Activated CD4-positive, alpha-beta T cell treated with anti-CD3 and anti-CD28 coated beads for 36 hours (primary cell): ENCODE measurements around the gene IGFL4. TPM values are rescaled to one million over a fixed set of nuclear protein-coding genes. Genes with fewer than 3 reads are reported as not detected.

Source experiments
- ATAC-seq: fragments of 200-7000 bp; cut with Tn5 transposase; one replicate; pipeline ENCODE4 v1.10.0; 2021; ENCODE audit warnings: mild to moderate bottlenecking, moderate library complexity
- CTCF ChIA-PET: fragments of 350-600 bp; sonication (Branson Sonifier 250); formaldehyde crosslinking; loops from one replicate; lab custom pipeline; 2021; ENCODE audit warnings: antibody characterized with exemption; lab: Charles Lee
- POLR2A ChIA-PET: fragments of 350-600 bp; sonication (Branson Sonifier 250); formaldehyde crosslinking; loops from one replicate; lab custom pipeline; 2021; ENCODE audit warnings: antibody characterized with exemption, inconsistent platforms; lab: Charles Lee
- DNase-seq: peaks from one replicate; pipeline ENCODE4 v3.0.0-alpha.2; 2020
- H3K27ac Mint-ChIP-seq: one replicate; pipeline ENCODE4 v1.8.0; 2021; ENCODE audit warnings: mixed read lengths
- H3K27me3 Mint-ChIP-seq: one replicate; pipeline ENCODE4 v1.8.0; 2021; ENCODE audit warnings: mixed read lengths
- H3K36me3 Mint-ChIP-seq: one replicate; pipeline ENCODE4 v1.8.0; 2021; ENCODE audit warnings: low read depth, mixed read lengths
- H3K4me1 Mint-ChIP-seq: one replicate; pipeline ENCODE4 v1.8.0; 2021; ENCODE audit warnings: mixed read lengths
- H3K4me3 Mint-ChIP-seq: one replicate; pipeline ENCODE4 v1.8.0; 2021; ENCODE audit warnings: mild to moderate bottlenecking, moderate library complexity, mixed read lengths
- H3K9me3 Mint-ChIP-seq: one replicate; pipeline ENCODE4 v1.8.0; 2021; ENCODE audit warnings: low read depth, mixed read lengths
- intact Hi-C, 2 experiments: fragments of 100-400 bp; cut with DNase I in 1 of 2; cut with micrococcal nuclease in 1 of 2; formaldehyde crosslinking; loops; one replicate each; pipeline versions ENCODE4 v1.14.2 to v1.15.1; 2022 to 2024; cut with DNase I, micrococcal nuclease
- total RNA-seq, 2 experiments: library from RNA; stranded (reverse); gene quantifications; one replicate each; pipeline ENCODE4 v1.2.3, GENCODE V29; 2021

IGFL4 gene
- total RNA-seq, 2 experiments from 2014 or later: not detected

- intact Hi-C loops: no loop called here
- Mint-ChIP-seq H3K27ac (no peak overlapping the region), H3K36me3 (no peaks in the 10 kb centered on the region), H3K27me3 (peaks cover 38% of the 10 kb centered on the region), H3K4me1 (no peaks in the 10 kb centered on the region), H3K4me3 (no peak overlapping the region), H3K9me3 (peaks cover 2% of the 10 kb centered on the region)
- DNase-seq (no peak), ATAC-seq (no peak)
- ChIA-PET CTCF (interaction anchor here (1.6 to 1.9 kb wide), 2 partner anchors 15 to 31 kb away, joined by 3 to 5 read pairs; no protein-coding TSS in a partner anchor), POLR2A (no interaction called here)
Measured at GRCh38 chr19:46060012-46060411, 19.2 kb upstream of the IGFL4 start.

DNA sequence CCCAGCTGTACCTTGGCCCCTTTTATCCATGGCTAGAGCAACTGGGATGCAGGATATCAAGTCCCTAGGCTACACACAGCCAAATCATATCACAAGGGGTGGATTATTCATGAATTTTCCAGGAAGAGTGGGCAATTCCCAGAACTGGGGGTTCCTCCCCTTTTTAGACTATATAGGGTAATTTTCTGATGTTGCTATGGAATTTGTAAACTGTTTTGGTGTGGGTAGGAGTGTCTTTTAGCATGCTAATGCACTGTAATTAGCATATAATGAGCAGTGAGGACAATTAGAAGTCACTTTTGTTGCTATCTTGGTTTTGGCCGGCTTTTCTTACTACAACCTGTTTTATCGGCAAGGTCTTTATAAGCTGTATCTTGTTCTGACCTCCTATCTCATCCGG is 18.0 kb upstream of the IGFL4 start:
- DNase-seq: no peak
- H3K27me3 Mint-ChIP-seq: peaks cover 41% of the 10 kb centered on the region
- no peaks in the 10 kb centered on the region for H3K36me3 Mint-ChIP-seq
- intact Hi-C loops: no loop called here
- no peak overlapping the region for H3K27ac Mint-ChIP-seq
- ChIA-PET CTCF (no interaction called here), POLR2A (no interaction called here)
- ATAC-seq: no peak
- no peak overlapping the region for H3K4me3 Mint-ChIP-seq
- H3K9me3 Mint-ChIP-seq: peaks cover 2% of the 10 kb centered on the region
- H3K4me1 Mint-ChIP-seq: no peaks in the 10 kb centered on the region

DNA sequence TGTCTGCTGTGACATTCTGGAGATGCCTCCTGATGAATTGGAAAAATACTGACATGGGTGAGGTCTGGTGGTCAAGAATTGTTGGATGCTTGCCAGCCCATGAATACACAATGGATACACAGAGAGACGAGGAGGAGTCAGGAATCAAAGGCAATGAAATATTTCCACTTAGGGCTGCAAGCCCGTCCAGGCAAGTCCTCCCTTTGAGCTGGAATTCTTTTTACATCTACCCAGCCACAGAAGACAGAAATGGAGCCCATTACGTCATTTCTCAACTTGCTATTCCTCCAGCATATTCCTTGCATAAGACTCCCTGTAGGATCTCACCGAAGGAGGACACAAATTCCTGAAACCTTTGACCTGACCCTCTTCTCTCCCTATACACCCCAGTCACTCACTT is 15.7 kb upstream of the IGFL4 start:
- ATAC-seq: no peak
- Mint-ChIP-seq H3K36me3 (no peaks in the 10 kb centered on the region), H3K27me3 (peaks cover 42% of the 10 kb centered on the region), H3K4me3 (no peak overlapping the region), H3K4me1 (no peaks in the 10 kb centered on the region), H3K9me3 (peaks cover 2% of the 10 kb centered on the region), H3K27ac (no peak overlapping the region)
- CTCF ChIA-PET: no interaction called here
- intact Hi-C loops: no loop called here
- POLR2A ChIA-PET: no interaction called here
- no peak for DNase-seq

DNA sequence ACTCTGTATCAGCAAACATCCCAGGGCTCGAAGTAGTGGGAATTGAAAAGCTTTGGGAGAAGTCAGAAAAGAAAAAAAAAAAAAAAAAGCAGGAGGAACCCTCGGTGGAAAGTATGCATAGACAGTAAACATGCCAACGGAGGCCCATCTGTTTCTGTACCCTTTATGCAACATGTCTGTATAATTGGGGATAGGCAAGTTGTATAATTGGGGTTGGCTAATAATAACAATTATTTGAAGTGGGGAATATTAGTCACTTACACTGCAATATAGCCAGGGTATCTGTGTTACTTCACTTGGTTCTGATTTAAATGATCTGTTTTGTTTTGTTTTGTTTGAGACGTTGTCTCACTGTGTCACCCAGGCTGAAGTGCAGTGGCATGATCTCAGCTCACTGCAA is 12.1 kb upstream of the IGFL4 start:
- DNase-seq: no peak
- intact Hi-C loops: no loop called here
- no peaks in the 10 kb centered on the region for H3K4me1 Mint-ChIP-seq
- ATAC-seq: no peak
- H3K27ac Mint-ChIP-seq: no peak overlapping the region
- no peak overlapping the region for H3K4me3 Mint-ChIP-seq
- peaks cover 56% of the 10 kb centered on the region for H3K27me3 Mint-ChIP-seq
- no peaks in the 10 kb centered on the region for H3K36me3 Mint-ChIP-seq
- no peaks in the 10 kb centered on the region for H3K9me3 Mint-ChIP-seq
- ChIA-PET CTCF (interaction anchor here (1.6 kb wide), 1 partner anchor 24 kb away, joined by 6 read pairs; no protein-coding TSS in a partner anchor), POLR2A (no interaction called here)

- H3K4me3 Mint-ChIP-seq: no peak overlapping the region
- intact Hi-C loops: no loop called here
- peaks cover 67% of the 10 kb centered on the region for H3K27me3 Mint-ChIP-seq
- H3K9me3 Mint-ChIP-seq: no peaks in the 10 kb centered on the region
- no peak for ATAC-seq
- ChIA-PET CTCF (interaction anchor here (0.6 to 1.6 kb wide), 5 partner anchors 21 to 463 kb away, joined by 3 to 9 read pairs (median 3); no protein-coding TSS in a partner anchor), POLR2A (no interaction called here)
- H3K36me3 Mint-ChIP-seq: no peaks in the 10 kb centered on the region
- DNase-seq: peak; percentile 39
- H3K27ac Mint-ChIP-seq: no peak overlapping the region
- no peaks in the 10 kb centered on the region for H3K4me1 Mint-ChIP-seq
Measured at GRCh38 chr19:46049597-46049996, 8.8 kb upstream of the IGFL4 start.

- Mint-ChIP-seq H3K4me1 (no peaks in the 10 kb centered on the region), H3K27me3 (peaks cover 60% of the 10 kb centered on the region), H3K27ac (no peak overlapping the region), H3K9me3 (no peaks in the 10 kb centered on the region), H3K4me3 (no peak overlapping the region), H3K36me3 (no peaks in the 10 kb centered on the region)
- CTCF ChIA-PET: interaction anchor here (0.7 to 1.4 kb wide), 3 partner anchors 15 to 136 kb away, joined by 3 to 4 read pairs (median 4); no protein-coding TSS in a partner anchor
- no peak for ATAC-seq
- DNase-seq: no peak
- POLR2A ChIA-PET: no interaction called here
- intact Hi-C loops: no loop called here
Measured at GRCh38 chr19:46043519-46043918, 2.7 kb upstream of the IGFL4 start.

DNA sequence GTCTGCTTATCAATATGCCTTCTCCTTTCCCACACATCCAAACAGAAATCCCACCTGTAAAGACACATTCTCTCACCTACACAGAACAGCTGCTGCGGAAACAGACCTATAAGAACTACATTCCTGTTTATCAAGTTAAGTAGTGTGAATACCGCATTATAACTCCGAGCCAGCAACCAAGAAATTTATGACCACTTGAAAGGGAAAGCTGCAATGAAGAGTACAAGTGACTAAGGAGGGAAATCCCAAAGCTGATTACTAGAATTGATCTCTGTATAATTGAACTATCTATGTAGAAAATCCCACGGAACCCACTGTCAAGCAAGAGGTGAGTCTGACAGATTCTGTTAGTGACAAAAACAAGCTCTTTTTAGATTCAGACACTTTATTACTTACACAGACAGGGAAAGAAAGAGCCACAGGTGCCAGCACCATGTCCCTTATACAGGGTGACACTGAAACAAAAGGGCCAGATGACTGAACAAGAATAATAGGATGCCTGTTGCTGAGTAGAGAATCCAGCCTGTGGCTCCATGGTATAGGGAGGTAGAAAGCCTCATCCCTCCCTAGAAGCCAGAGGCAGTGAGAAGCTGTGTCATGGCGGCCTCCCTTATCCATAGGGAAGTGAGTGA is 1.6 kb upstream of the IGFL4 start:
- Mint-ChIP-seq H3K9me3 (no peaks in the 10 kb centered on the region), H3K27ac (no peak overlapping the region), H3K4me3 (no peak overlapping the region), H3K36me3 (no peaks in the 10 kb centered on the region), H3K27me3 (peaks cover 48% of the 10 kb centered on the region), H3K4me1 (no peaks in the 10 kb centered on the region)
- intact Hi-C loops: no loop called here
- ChIA-PET POLR2A (no interaction called here), CTCF (interaction anchor here (1.0 to 1.4 kb wide), 3 partner anchors 13 to 36 kb away, joined by 3 to 7 read pairs (median 4); no protein-coding TSS in a partner anchor)
- no peak for DNase-seq
- ATAC-seq: peak; percentile 39

DNA sequence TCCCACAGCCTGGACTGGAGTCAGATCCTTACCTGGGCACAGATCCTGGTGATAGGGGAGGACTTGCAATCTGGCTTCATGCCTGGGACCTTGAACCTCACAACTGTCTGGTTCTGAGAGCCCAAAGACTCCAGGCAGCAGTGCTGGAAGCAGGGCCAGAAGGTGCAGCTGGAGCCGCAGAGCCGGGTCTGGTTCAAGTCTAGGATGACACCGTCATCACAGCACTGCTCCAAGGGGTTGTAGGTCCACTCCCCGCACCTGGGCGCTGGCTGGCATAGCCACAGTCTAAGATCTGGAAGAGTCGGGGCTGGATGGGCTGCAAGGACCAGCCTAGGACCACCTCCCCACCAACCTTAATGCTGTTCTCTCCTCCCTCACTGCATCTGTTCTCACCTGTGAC is 677 bp downstream of the IGFL4 start:
- no peak overlapping the region for H3K4me3 Mint-ChIP-seq
- intact Hi-C loops: no loop called here
- no peak for ATAC-seq
- CTCF ChIA-PET: interaction anchor here (0.6 to 1.2 kb wide), 3 partner anchors 10 to 59 kb away, joined by 3 to 5 read pairs (median 4); no protein-coding TSS in a partner anchor
- H3K36me3 Mint-ChIP-seq: no peaks in the 10 kb centered on the region
- H3K27me3 Mint-ChIP-seq: peaks cover 36% of the 10 kb centered on the region
- no peak for DNase-seq
- POLR2A ChIA-PET: no interaction called here
- no peaks in the 10 kb centered on the region for H3K9me3 Mint-ChIP-seq
- no peak overlapping the region for H3K27ac Mint-ChIP-seq
- no peaks in the 10 kb centered on the region for H3K4me1 Mint-ChIP-seq

DNA sequence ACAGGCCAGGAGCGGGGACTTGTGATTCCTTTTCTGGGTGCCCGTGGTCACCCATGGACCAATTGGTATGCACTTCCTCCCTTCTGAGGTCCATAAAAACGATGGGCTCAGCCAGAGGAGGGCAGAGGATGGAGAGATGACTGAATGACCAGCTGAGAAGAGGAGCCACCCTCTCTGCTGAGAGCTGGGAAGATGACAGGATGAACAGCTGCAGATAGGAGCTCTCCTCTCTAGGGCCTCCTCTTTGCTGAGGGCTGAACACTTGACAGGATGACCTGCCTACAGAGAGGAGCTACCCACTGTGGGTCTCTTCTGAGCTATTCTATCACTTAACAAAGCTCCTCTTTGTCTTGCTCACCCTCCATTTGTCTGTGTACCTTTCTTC is 4.1 kb downstream of the IGFL4 start:
- POLR2A ChIA-PET: interaction anchor here (0.6 kb wide), 1 partner anchor 13 kb away, joined by 6 read pairs; no protein-coding TSS in a partner anchor
- ATAC-seq: no peak
- Mint-ChIP-seq H3K9me3 (no peaks in the 10 kb centered on the region), H3K4me3 (no peak overlapping the region), H3K27ac (no peak overlapping the region), H3K36me3 (no peaks in the 10 kb centered on the region), H3K4me1 (no peaks in the 10 kb centered on the region), H3K27me3 (peaks cover 18% of the 10 kb centered on the region)
- CTCF ChIA-PET: interaction anchor here (0.6 to 0.7 kb wide), 2 partner anchors 17 to 1379 kb away, joined by 3 read pairs; no protein-coding TSS in a partner anchor
- intact Hi-C loops: no loop called here
- no peak for DNase-seq

DNA sequence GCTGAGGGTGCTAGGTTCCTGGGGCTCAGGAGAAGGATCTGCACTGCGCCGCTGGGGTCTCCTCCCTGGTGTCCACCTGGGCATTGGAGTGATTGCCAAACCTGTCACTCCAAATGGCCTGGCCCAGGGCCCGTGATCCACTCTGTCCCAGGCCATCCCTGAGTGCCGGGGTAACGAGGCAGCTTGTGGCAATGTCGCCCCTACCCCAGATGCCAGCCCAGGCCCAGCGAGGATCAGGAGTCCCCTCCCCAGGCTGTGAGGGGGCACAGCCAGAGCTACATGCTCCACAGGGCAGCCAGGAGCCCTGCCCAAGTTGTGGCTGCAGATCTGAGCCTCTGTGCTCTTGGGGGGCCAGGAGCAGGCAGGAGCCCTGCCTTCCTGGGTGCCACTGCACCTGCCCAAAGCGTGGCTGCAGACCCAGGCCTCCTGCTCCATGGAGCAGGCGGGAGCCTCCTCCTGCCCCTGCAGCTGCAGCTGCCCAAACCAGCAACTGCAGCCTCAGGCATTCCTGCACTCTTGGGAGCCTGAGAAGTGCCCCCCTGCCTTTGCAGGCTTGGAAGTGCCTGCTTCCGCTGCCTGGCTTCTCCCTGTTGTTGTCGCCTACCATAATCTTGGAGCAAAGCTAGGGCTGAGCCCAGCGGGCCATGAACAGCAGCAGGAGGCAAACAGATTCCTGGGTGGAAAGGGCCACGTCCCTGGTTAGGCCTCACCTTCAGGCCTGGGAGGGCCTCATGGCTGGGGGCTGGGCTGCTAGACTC is 4.6 kb downstream of the IGFL4 start:
- Mint-ChIP-seq H3K4me1 (no peaks in the 10 kb centered on the region), H3K27me3 (peaks cover 16% of the 10 kb centered on the region), H3K36me3 (no peaks in the 10 kb centered on the region), H3K4me3 (no peak overlapping the region), H3K9me3 (no peaks in the 10 kb centered on the region), H3K27ac (no peak overlapping the region)
- intact Hi-C loops: no loop called here
- ChIA-PET POLR2A (no interaction called here), CTCF (no interaction called here)
- no peak for ATAC-seq
- no peak for DNase-seq

DNA sequence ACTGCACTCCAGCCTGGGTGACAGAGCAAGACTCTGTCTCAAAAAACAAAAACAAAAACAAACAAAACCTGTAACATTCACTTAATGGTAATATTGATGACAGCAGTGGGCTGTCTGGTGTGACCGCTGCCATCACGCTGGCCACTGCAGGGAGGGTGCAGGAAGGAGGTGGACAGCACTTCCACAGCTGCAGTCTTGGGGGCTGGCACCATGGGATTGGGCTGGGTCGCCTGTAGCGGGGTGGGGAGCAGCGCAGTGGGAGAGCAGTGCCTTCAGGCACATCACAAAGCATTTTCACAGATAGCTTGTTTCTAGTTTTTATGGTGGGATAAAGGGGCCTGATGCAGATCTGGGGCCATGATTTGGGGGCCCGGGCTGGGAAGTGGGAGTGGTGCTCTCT is 5.3 kb downstream of the IGFL4 start:
- no peak overlapping the region for H3K27ac Mint-ChIP-seq
- no peak for ATAC-seq
- no peaks in the 10 kb centered on the region for H3K4me1 Mint-ChIP-seq
- H3K4me3 Mint-ChIP-seq: no peak overlapping the region
- DNase-seq: no peak
- peaks cover 10% of the 10 kb centered on the region for H3K27me3 Mint-ChIP-seq
- ChIA-PET CTCF (no interaction called here), POLR2A (no interaction called here)
- no peaks in the 10 kb centered on the region for H3K36me3 Mint-ChIP-seq
- intact Hi-C loops: no loop called here
- no peaks in the 10 kb centered on the region for H3K9me3 Mint-ChIP-seq
